Activated naive CD8-positive, alpha-beta T cell treated with anti-CD3 and anti-CD28 coated beads, Interleukin-2, amount 50 U/mL, for 16 hours (primary cell): ENCODE measurements around the gene FBN2.
"Not testable (repeated sequence)": the region's sequence is repeated elsewhere in the genome, so short reads cannot be mapped to it uniquely, and the experiment has no call there.

Source experiments
- DNase-seq: peaks from one replicate; pipeline ENCODE4 v3.0.0-alpha.2; 2020; ENCODE audit warnings: low read depth, low spot score

Gene FBN2

DNA sequence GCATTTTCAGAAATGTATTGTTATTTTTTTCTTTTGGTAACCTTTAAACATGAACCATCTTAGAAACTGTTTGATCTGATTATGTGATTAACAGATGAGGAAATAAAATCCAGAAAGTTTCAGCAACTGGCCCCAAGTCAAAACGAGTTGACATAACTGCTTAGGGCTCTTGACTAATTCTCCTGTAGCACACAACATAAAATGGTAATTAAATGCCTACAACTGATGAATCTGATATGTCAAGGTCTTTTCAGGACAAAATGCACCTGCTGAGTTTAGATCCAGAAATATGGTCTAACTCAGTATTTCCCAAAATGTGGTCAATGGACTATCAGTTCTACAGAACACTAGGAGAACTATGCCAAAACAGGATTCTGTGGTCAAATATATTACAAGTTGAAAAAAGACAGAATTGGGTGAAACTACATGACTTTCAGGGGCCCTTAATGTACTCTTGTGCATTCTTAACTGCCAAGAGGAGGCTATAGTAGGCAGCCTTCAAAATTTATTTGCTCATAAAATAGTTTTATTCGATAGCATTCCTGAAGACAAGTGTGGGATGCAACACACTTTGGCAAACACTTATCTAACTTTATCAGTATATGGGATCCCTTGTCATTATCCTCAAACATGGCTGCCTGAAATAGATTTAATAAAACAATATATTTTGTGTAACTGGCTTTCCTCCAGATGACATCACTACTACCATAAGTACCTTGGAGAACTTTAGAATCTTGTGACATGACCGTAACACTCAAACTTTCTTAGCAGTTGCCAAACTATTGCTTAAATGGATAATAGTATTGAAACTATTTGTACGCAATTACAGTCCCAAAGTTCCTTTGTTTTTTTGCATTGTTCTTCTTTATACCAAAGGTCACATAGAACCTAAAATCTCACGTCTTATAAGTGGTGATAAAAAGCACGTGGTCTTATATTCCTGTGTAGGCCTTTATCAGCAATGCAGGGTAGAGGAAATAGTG, 59.4 kb downstream of the FBN2 start:
- no peak for DNase-seq

GRCh38 chr5:128477944-128478343, 60.1 kb downstream of the FBN2 start:
- DNase-seq: no peak

DNA sequence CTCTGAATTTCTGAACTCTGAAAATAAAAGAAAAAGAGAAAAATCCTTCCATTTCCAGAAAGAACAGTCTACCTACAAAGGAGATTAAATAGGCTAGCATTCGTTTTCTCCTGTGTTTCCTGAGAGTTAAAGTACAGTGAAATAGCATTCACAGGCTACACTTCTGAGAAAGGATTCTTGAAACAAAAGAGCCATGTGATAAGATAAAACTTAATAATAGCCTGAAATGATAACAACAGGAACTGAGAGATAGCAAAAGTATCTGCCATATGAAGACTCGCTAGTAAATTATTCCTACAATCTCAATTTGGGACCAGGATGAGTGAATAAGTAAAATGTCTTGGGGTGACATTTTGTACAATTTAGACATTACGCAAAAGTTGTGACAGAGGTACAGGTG, 62.4 kb downstream of the FBN2 start:
- DNase-seq: no peak

- no peak for DNase-seq
These were observed 65.1 kb downstream of the FBN2 start for GRCh38 chr5:128472919-128473318.

DNA sequence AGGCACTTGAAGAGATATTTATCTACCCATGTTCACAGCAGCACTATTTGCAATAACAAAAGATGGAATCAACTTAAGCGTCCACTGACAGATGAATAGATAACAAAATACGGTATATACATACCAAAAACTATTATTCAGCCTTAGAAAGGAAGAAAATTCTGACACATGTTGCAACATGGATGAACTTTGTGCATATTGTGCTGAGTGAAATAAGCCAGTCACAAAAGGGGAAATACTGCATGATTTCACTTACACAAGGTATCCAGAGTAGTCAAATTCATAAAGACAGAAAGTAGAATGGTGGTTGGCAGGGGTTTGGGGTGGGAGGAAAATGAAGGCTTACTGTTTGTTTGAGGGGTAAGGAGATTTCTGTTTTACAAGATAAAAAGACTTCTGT, 66.0 kb downstream of the FBN2 start:
- no peak for DNase-seq

GRCh38 chr5:128470663-128471062, 67.4 kb downstream of the FBN2 start:
- DNase-seq: no peak

- no peak for DNase-seq
These were observed 68.1 kb downstream of the FBN2 start for GRCh38 chr5:128469912-128470311.

DNA sequence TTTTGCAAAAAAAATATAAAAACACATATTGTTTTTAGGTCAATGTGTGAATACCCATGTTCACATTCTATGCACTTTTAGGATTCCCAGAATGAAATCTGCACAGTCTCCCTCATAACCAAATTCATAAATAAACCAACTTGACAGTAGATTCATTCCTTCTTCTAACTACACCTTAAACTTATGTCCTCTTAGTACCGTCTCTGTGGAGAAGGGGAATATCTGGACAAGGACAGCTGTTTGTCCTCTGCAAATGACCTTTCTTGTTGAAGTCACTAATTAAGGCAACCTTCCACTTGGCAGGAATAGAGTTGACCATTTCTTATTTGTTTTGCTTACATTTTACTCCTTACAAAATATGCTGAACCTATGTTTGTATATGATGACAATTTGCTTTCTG, 71.1 kb downstream of the FBN2 start:
- no peak for DNase-seq

- DNase-seq: no peak
These were observed 71.5 kb downstream of the FBN2 start for GRCh38 chr5:128466554-128466953.

- DNase-seq: no peak
These were observed 73.4 kb downstream of the FBN2 start for GRCh38 chr5:128464596-128464995.

DNA sequence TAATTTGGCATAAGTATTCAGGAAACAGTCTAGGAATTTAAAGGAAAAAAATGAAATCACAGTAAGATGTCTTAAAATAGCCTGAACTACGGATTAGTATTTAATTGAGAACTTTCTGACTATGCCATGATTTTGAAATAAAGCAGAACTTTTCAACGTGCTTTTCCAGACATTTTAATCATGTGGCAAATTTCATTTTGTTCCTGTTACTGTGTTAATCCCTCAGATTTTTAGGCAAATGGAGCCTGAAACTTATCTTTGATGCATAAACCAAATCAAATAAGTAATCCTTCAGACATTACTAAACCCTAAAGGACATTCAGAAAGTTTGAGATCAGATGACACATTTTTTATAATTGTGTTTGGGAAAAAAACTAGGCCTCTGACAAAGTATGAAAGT, 75.7 kb downstream of the FBN2 start:
- no peak for DNase-seq

- not testable (repeated sequence) for DNase-seq
These were observed 80.7 kb downstream of the FBN2 start for GRCh38 chr5:128457147-128457915.

DNA sequence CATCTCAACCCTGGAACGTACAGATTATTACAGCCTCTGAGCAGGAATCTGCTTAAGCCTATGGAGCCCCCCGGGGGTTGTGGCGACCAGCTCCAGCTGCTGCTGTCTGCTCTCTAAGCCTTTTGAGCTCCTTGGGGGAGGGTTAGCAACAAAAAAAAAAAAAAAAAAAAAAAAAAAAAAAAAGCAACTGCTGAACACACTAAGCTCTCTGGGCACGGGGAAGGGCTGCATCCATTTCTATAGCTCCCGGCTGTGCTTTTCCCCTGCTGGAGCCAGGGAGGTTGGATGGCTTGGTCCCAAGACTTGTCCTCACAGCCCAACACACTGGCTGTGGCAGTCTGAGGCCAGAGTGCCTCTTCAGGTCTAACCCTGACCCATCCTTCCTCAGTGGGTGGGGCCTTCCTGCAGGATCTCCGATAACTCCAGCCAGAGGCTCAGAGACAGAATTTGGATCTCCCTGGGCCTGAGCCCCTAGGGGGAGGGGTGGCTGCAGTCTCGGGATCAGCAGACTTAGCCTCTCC, 82.1 kb downstream of the FBN2 start:
- no peak for DNase-seq

DNA sequence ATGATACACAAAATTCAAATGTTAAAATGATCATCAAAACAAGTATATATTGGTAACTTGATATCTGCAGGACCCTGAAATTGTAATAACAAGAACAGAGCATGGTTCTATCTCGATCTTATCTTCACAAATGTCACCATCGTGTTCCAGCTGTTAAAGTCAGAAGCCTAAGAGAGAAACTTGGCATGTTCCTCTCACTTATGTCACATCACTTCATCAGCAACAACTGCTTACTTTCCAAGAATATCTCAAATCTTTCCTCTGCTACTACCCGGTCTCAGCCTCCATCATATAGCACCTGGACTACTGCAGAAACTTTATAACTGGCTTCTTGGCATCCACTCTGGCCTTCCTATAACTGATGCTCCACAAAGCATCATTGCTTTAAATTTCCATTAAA, 84.9 kb downstream of the FBN2 start:
- DNase-seq: no peak

- DNase-seq: not testable (repeated sequence)
These were observed 90.8 kb downstream of the FBN2 start for GRCh38 chr5:128447224-128447623.

DNA sequence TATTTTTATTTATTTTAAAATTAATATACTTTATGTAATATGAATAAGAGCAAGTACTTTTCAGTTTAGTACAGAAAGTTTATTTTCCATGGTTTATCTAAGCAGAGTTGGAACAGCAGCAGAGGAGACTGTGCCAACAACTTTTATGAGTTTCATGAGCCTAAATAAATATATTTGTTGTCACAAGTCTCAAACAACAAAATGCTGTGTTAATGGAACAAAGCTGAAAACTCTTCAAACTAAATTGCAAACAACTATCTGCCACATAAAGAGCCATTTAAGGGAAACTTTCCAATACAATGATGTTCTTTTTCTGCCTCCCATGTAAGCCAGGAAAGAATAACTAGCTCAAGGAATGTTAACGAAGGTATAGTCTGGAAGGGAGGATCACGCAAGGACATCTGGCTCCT, 96.1 kb downstream of the FBN2 start:
- DNase-seq: no peak

- no peak for DNase-seq
These were observed 96.9 kb downstream of the FBN2 start for GRCh38 chr5:128441165-128441564.

GRCh38 chr5:128436749-128437188, 101.3 kb downstream of the FBN2 start:
- DNase-seq: no peak

- no peak for DNase-seq
These were observed 102.2 kb downstream of the FBN2 start for GRCh38 chr5:128435861-128436260.

DNA sequence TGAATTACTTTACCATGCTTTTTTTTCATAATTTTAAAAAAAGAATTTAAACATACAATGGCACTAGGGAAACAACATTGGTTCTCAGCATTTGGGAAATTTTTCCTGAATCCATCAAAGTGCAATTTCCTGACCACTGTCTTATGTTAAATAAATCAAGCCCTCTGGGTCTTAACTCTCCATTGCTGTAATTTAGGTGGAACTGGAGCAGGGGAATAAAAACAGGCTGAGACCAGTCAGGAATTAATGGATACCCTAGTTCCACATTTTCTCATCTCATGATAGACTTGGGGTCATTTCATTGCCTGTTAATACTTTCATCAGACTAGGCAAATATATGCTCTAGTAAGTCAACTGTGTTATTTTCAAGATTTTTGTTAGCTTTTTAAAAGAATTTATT, 103.1 kb downstream of the FBN2 start:
- DNase-seq: no peak

DNA sequence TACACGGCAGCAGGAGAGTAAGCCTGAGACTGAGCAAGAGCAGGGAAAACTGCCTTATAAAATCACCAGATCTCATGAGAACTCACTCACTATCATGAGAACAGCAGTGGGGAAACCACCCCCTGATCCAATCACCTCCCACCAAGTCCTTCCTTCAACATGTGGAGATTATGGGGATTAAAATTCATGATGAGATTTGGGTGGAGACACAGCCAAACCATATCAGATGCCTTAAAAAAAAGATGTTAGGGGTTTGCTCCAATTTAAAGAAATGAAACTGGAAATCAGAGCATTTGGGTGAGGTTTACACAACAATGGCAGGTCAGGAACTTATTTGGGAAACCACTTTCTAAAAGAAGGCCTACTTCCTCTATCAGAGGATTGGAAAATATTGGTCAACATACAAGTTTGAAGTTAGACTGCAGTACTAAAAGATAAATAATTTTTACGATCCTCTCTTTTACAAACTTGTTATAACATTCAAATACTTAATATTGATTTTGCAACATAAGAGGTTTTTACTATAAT, 105.1 kb downstream of the FBN2 start:
- DNase-seq: no peak

GRCh38 chr5:128427921-128428320, 110.1 kb downstream of the FBN2 start:
- DNase-seq: no peak
